Sigmoid colon (tissue), 7 donors: Measurements from ENCODE around the gene BMP5. TPM values are rescaled to one million over a fixed set of nuclear protein-coding genes. Genes with fewer than 3 reads are reported as not detected.

ENCODE experiments used
- DNase-seq: peaks from one replicate; pipeline ENCODE4 v3.0.0-alpha.2; 2019
- H3K27ac ChIP-seq, 4 donors: fragments of 200-600 bp; sonication (generic); one replicate each; pipeline ENCODE4 v1.5.1; 2016 to 2019; ENCODE audit warnings: mild to moderate bottlenecking in 1 of 4
- H3K27me3 ChIP-seq, 3 donors: fragments of 200-600 bp; sonication (generic); one replicate each; pipeline ENCODE4 v1.5.1; 2019; ENCODE audit warnings: mild to moderate bottlenecking in 1 of 3
- H3K36me3 ChIP-seq, 4 donors: fragments of 200-600 bp; sonication (generic); one replicate each; pipeline ENCODE4 v1.5.1; 2016 to 2019
- H3K4me1 ChIP-seq, 4 donors: fragments of 200-600 bp; sonication (generic); one replicate each; pipeline ENCODE4 v1.5.1; 2017 to 2019
- H3K4me3 ChIP-seq, 4 donors: fragments of 200-600 bp; sonication (generic); one replicate each; pipeline ENCODE4 v1.5.1; 2017 to 2019; ENCODE audit warnings: mild to moderate bottlenecking in 2 of 4, moderate library complexity in 1 of 4
- H3K9me3 ChIP-seq, 4 donors: fragments of 200-600 bp in 3 of 4; sonication (generic) in 3 of 4; one replicate each; pipeline versions ENCODE4 v1.5.1 to v1.6.1; 2013 to 2019
- CTCF ChIP-seq, 4 experiments: fragments of 450-650 bp in 3 of 4; fragments of 200-600 bp in 1 of 4; IDR thresholded peaks; one replicate each; pipeline ENCODE4 v1.5.1; 2016 to 2019; ENCODE audit warnings: antibody characterized with exemption in 4 of 4, mild to moderate bottlenecking in 3 of 4, moderate library complexity in 2 of 4
- EP300 ChIP-seq, 4 donors: sonication (generic); formaldehyde crosslinking; IDR thresholded peaks; one replicate each; pipeline ENCODE4 v1.6.1; 2017; ENCODE audit warnings: antibody characterized with exemption in 4 of 4
- POLR2A ChIP-seq, 2 donors: fragments of 450-650 bp; IDR thresholded peaks; one replicate each; pipeline ENCODE4 v1.6.1; 2016; ENCODE audit warnings: antibody characterized with exemption in 2 of 2, mild to moderate bottlenecking in 2 of 2, moderate library complexity in 2 of 2
- POLR2AphosphoS5 ChIP-seq, 4 donors: sonication (generic); formaldehyde crosslinking; IDR thresholded peaks; one replicate each; pipeline ENCODE4 v1.6.1; 2017; ENCODE audit warnings: antibody characterized with exemption in 4 of 4
- WGBS, 2 donors: extraction: QIAGEN DNeasy Blood & Tissue Kit; methylation state at CpG; one replicate each; pipeline ENCODE4 v1.1.7; 2013; 5-methylcytosine and 5-hydroxymethylcytosine counted together
- intact Hi-C: fragments of 100-400 bp; cut with DNase I; formaldehyde crosslinking; loops from one replicate; pipeline ENCODE4 v1.15.1; 2023
- polyA plus RNA-seq, 3 donors: library from polyadenylated mRNA; stranded (reverse); fragments of 200-250 nt; gene quantifications; one replicate each; pipeline ENCODE4 v1.2.3, GENCODE V29; 2013
- total RNA-seq, 4 donors: library from RNA; depleted of rRNA; stranded (reverse); fragments of >200 nt; gene quantifications; one replicate each; pipeline ENCODE4 v1.1.0, GENCODE V29; 2016
- donor health status: healthy with polysubstance abuse.
- donor health status: Bipolar disorder and iron deficiency.
- donor health status: healthy.

Gene BMP5
- total and polyA plus RNA-seq, 7 donors = under 0.01 to 2.4 (median 0.76) TPM; not detected in 2

DNA sequence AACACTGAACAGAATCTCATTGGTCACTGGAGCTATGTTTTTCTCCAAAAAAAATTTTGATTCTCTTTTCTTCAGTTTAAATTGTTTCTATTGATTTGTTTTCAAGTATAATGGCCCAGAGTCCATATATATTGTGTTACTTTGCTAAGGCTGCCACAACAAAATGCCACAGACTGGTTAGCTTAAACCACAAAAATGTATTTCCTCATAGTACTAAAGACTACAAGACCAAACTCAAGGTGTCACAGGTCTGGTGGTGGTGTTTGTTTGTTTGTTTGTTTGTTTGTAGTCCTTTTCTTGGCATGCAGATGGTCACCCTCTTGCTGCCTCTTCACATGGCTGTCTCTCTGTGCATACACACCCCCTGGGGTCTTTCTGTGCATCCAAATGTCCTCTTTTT lies 34.0 kb downstream of the BMP5 start:
- no peak for DNase-seq
- Histone ChIP-seq H3K36me3 (no peaks in the 10 kb centered on the region), H3K4me1 (no peaks in the 10 kb centered on the region), H3K4me3 (no peak overlapping the region), H3K9me3 (no peaks in the 10 kb centered on the region), H3K27me3 (no peaks in the 10 kb centered on the region), H3K27ac (no peak overlapping the region)
- intact Hi-C loops = no loop called here
- TF ChIP-seq POLR2A (IDR thresholded peaks at IDR 0.05) (no peak), EP300 (IDR thresholded peaks at IDR 0.05) (no peak)

DNA sequence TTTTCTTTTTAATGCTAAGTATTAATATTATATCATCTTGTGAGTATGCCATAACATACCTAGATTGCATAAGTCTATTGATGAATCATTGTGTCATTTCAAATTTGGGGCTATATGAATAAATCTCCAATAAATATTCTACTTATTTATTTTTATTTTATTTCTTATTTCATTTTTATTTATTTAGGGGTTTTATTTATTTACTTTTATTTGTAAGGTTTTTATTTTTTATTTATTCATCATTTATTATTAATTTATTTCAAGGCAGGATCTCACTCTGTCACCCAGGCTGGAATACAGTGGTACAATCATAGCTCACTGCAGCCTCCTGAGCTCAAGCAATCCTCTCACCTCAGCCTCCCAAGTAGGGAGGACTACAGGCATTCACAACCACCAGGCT lies 36.3 kb downstream of the BMP5 start:
- Histone ChIP-seq H3K36me3 (no peaks in the 10 kb centered on the region), H3K9me3 (no peaks in the 10 kb centered on the region), H3K4me1 (no peaks in the 10 kb centered on the region), H3K27me3 (no peaks in the 10 kb centered on the region), H3K4me3 (no peak overlapping the region), H3K27ac (no peak overlapping the region)
- intact Hi-C loops = no loop called here
- DNase-seq = no peak
- no peak for TF ChIP-seq POLR2A (IDR thresholded peaks at IDR 0.05)
- TF ChIP-seq EP300 (IDR thresholded peaks at IDR 0.05) = no peak

- DNase-seq = no peak
- H3K4me3 ChIP-seq = no peak overlapping the region
- no peaks in the 10 kb centered on the region for H3K4me1 ChIP-seq
- no peak overlapping the region for H3K27ac ChIP-seq
- no peaks in the 10 kb centered on the region for H3K27me3 ChIP-seq
- no peaks in the 10 kb centered on the region for H3K9me3 ChIP-seq
- intact Hi-C loops = no loop called here
- WGBS, 2 donors = 18 to 66% methylated on average over 4 of the region's 4 CpGs
- H3K36me3 ChIP-seq = no peaks in the 10 kb centered on the region
- TF ChIP-seq EP300 (IDR thresholded peaks at IDR 0.05) = no peak
- TF ChIP-seq CTCF (IDR thresholded peaks at IDR 0.05) = no peak
- no peak for TF ChIP-seq POLR2A (IDR thresholded peaks at IDR 0.05)
- TF ChIP-seq POLR2AphosphoS5 (IDR thresholded peaks at IDR 0.05) = no peak
These were observed 38.4 kb downstream of the BMP5 start for GRCh38 chr6:55836945-55837344.

GRCh38 chr6:55836481-55836880 lies 38.9 kb downstream of the BMP5 start:
- H3K27me3 ChIP-seq = no peaks in the 10 kb centered on the region
- 7 to 46% methylated on average over 3 of the region's 3 CpGs for WGBS, 2 donors

DNA sequence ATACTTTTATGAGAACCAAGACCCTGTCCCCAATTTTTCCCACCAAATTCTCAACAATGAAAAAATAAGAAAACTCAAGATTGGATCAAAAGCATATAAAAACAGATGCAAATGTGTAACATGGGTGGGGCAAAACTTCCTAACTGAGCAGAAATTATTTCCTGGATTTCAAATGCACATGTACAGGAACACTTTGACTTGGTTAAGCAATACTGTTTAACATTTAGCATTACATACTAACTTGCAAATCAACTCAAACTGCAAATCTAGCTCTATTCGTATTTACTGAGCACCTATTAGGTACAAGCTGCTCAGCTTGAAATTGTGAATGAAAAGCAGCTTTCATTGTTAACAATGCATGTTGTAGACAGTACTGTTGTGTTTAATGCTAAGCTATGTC lies 40.2 kb downstream of the BMP5 start:
- Histone ChIP-seq H3K4me3 (no peak overlapping the region), H3K4me1 (no peaks in the 10 kb centered on the region), H3K27ac (no peak overlapping the region), H3K36me3 (no peaks in the 10 kb centered on the region), H3K9me3 (no peaks in the 10 kb centered on the region), H3K27me3 (no peaks in the 10 kb centered on the region)
- DNase-seq = no peak
- TF ChIP-seq POLR2A (IDR thresholded peaks at IDR 0.05) = no peak
- TF ChIP-seq CTCF (IDR thresholded peaks at IDR 0.05) = no peak
- TF ChIP-seq POLR2AphosphoS5 (IDR thresholded peaks at IDR 0.05) = no peak
- 53 to 80% methylated on average over 1 of the region's 1 CpG for WGBS, 2 donors
- intact Hi-C loops = no loop called here

More at GRCh38 chr6:55836481-55836880, 38.9 kb downstream of the BMP5 start:
- no peaks in the 10 kb centered on the region for H3K36me3 ChIP-seq
- no peaks in the 10 kb centered on the region for H3K9me3 ChIP-seq
- intact Hi-C loops = no loop called here
- H3K4me1 ChIP-seq = no peaks in the 10 kb centered on the region
- H3K4me3 ChIP-seq = no peak overlapping the region
- TF ChIP-seq POLR2A (IDR thresholded peaks at IDR 0.05) (no peak), POLR2AphosphoS5 (IDR thresholded peaks at IDR 0.05) (no peak), EP300 (IDR thresholded peaks at IDR 0.05) (no peak), CTCF (IDR thresholded peaks at IDR 0.05) (no peak)
- H3K27ac ChIP-seq = no peak overlapping the region
- DNase-seq = no peak

- Histone ChIP-seq H3K4me1 (no peaks in the 10 kb centered on the region), H3K27ac (no peak overlapping the region), H3K27me3 (no peaks in the 10 kb centered on the region), H3K36me3 (no peaks in the 10 kb centered on the region), H3K4me3 (no peak overlapping the region), H3K9me3 (no peaks in the 10 kb centered on the region)
- WGBS, 2 donors = 79 to 82% methylated on average over 2 of the region's 2 CpGs
- intact Hi-C loops = no loop called here
- TF ChIP-seq EP300 (IDR thresholded peaks at IDR 0.05) = no peak
- TF ChIP-seq CTCF (IDR thresholded peaks at IDR 0.05) = no peak
- no peak for TF ChIP-seq POLR2AphosphoS5 (IDR thresholded peaks at IDR 0.05)
- TF ChIP-seq POLR2A (IDR thresholded peaks at IDR 0.05) = no peak
- DNase-seq = no peak
These were observed 42.1 kb downstream of the BMP5 start for GRCh38 chr6:55833284-55833683.
